ACHN (cell line): ENCODE results near the gene TET3.

ENCODE experiments used
- DNase-seq: peaks from one replicate; pipeline ENCODE4 v3.0.0-alpha.2; 2015
- in situ Hi-C: cut with HindIII; loops from 2 replicates; pipeline ENCODE4 v1.10.0; 2017; ENCODE audit warnings: low sequenced_read_pairs, low pct_ligation_motif_present, low pct_unique_long_range_greater_than_20kb

Gene TET3

DNA sequence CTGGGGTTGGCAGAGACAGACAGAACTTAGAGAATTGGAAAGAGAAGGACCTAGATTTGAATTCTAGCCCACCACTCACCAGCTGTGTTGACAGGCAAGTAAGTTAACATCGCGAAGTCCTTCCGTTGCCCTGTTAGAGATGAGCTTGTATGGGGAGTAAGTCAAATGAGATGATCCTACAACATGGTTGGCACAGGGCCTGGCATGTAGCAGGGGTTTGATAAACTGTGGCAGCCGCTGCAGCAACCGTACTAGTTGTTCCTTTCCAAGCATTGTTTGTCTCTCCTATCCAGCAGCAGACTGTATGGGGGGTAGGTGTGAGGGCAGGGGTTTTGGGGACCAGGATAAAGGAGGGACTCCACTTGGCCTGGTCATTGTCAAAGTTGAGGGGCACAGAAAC is 16.0 kb downstream of the TET3 start:
- in situ Hi-C loops, result no loop called here
- no peak for DNase-seq

DNA sequence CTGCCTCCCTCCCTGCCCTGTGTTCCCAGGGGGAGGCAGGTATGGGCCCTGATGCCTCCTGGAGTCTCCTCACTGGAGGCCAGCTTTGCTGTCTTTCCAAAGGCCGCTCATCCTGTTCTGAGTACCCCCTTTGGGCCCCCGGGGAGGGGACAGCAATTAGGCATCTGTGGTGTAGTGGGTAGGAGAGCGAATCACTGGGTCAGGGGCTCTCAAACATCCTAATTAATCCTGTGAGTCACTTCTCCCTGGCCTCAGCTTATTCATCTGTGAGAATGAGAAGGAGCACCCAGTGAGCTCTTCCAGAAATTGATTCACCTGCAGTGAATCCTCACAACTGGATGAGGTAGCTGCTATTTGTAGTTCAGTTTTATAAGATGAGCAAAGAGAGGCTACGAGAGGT is 16.4 kb downstream of the TET3 start:
- DNase-seq, result no peak
- in situ Hi-C loops, result no loop called here

DNA sequence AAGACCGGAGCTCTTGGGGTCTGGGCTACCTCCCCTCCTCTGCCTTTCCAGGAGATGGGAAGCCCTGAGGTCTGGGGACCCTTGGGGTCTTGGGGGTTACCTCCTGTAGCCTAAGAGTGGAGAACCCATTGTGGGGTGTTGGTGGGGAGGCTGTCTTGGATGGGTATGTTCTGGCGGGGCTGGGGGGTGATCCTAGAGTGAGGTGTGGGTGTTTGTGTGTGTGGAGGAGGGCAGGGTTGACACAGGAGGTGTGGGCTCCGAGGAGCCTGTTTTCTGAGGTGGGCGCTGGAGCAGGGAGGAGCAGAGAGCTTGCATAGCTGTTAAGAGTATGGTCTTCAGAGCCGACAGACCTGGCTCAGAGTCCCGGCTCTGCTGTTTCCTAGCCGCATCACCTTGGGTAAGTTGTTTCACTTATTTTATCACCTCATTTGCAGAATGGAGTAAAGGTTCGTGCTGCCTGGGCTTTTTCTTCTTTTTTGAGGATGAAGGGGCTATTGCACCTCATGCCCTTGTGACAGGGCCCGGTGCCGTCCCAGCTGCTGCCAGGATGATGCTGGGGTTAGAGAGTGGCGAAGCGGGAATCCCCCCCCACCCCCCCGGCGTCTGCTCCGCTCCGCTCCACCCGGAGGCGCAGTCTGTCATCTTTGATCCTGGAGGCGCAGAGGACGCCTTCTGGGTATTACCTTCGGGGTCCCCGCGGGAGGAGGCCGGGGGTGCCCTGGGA is 17.2 kb downstream of the TET3 start:
- no peak for DNase-seq

DNA sequence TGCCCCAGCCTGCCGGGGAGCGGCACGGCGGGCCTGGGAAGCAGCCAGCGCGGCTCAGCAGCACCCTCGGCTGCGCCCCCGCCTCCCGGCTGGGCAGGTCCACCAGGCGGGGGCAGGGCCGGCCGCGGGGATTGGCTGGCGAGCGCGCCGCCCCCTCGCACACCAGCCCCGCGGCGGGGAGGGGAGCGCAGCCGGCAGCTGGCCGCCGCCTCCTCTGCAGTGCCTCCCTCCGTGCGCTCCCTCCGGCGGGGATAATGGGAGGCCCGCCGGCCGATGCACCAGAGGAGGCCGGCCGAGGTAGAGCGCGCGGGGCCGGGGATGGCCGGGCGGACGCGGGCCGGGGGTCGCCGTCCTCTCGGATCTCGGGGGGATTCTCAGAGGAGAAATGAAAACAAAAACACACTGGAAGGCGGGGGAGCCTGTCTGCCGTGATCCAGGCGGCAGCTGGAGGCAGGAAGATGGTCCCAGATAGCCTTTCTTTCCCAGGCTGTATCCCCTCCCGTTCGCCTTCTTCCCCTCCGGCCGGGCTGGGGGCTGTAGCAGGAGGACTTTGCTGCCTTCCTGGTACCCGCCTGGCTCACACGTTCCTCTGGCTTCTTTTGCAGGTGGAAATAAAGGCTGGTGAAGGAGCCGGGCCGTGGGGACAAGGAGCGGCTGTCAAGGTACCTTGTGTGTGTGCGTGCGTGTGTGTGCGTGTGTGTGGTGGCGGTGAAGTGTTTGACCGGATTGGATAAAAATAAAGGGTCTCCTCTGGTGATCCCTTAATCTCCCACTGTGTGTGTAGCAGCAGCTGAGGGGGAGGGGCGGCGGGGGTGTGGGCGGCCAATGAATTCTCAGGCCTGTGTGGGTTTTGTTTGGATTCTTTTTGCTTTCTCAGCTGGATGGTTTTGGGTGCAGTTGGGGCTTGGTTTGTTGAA is 18.1 kb downstream of the TET3 start:
- in situ Hi-C loops, result no loop called here
- DNase-seq, result peak; percentile 87

More for the DNA sequence above, 17.2 kb downstream of the TET3 start:
- in situ Hi-C loops, result no loop called here

DNA sequence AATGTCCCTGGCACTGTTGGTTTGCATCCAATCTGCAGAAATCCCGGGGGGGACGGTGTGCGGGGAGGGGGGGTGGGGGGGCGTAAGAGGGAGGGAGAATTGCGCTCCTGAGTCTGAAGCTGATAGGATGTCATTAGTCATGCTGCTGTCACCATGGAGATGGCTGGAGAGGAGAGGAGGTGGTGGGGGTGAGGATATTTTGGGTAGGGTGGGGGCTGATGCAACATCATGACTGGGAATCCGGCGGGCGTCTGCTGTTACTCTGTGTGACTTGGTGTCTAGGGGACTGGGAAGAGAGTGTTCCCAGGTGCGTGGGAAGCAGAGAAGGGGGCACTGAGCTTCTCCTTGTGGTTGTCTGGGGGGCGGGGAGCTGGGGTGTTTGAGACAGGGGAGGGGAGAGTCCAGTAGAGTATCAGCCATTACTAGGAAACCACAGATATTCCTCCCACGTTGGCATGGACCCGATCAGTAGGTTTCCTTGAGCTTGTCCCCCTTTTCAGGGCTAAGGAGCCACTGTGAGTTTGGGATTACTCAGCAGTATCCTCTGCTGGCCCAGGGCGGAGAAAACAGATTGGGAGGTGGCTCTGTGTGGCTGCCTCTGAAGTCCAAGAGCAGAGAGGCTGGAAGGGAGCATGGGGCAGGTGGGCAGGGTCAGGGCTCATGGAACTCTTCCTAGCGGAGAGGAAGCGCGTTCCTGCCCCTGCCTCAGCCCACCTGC is 18.9 kb downstream of the TET3 start:
- DNase-seq, result no peak
- in situ Hi-C loops, result no loop called here

DNA sequence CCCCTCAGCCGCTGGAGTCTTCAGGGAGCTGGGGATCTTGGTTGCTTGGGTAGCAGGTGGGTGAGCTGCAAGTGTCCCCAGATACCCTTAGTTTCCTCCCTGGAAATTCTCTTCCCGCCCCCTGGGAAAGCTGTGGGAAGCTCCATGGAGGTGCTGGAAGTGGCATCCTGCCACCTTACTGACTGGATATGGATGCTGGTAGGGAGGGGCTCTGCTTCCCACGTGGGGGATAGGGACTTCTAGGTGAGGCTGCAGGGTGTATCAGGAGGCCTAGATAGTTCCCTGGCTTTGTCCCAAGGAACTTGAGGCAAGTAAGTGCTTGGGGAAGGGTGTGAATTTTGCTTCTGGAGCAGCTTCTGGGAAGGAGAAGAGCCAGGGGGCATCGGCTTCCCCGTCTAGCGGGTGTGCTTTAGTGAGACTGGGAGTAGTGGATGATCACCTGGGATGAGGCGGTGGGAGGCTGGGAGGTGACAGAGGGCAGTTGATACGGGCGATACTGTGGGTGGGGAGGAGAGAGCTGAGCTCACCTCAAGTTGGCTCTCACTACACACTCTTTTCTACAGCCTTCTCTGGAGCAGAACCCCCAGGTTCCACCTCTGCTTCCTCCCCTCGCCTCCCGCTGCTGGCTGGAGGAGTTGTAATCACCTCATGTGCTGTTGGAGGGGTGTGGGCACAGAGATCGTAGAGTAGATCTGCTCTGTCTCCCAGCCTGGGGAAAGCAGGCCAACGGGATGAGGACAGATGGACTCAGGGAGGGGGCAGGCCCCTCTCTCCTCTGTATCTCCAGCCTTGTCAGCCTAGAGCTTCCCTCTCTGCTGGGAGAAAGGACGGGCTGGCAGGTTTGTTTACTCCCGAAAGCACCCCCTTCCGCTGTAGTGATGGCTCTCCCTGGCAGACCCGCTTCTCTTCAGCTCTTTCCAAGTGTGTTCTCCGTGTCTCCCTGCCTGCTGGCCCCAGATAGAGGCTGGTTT is 19.8 kb downstream of the TET3 start:
- in situ Hi-C loops, result no loop called here
- DNase-seq, result no peak

DNA sequence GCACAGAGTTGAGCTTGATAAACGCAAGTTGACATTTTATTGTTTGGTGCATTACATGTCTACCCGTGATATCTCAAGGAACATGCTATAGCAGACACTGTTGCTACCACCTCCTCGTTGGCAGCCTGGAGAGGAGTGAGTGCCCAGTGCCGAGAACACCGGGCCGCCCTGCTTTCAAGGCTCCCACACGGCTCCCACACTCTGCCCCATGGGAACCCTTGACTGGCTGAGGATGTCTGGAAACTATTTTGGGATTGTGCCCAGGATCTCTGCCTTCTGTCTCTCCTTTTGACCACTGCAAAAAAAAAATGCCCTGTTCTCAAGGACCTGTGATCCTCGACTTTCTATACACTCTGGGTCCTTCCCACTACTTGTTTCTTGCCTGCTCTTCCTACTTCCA is 21.1 kb downstream of the TET3 start:
- in situ Hi-C loops, result no loop called here
- DNase-seq, result no peak

DNA sequence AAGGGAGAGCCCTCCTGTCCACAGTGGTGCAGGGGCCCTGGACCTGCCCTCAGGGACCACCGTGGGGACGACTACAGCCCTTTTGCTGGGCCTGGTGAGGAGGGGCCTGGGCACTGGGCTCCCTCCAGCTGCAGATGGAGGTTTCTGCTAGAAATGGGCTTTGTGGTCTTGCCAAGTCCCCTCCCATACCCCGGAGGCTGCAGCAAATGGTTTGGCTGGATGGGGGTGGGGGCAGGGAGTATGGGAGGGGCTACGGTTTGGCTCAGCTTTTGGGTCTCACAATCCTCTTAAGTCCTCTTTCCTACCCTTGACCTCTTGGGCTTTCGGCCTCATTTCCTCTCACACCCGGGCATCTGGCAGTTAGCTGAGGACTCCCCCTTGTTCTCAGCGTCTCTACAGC is 21.7 kb downstream of the TET3 start:
- DNase-seq, result no peak
- in situ Hi-C loops, result no loop called here

DNA sequence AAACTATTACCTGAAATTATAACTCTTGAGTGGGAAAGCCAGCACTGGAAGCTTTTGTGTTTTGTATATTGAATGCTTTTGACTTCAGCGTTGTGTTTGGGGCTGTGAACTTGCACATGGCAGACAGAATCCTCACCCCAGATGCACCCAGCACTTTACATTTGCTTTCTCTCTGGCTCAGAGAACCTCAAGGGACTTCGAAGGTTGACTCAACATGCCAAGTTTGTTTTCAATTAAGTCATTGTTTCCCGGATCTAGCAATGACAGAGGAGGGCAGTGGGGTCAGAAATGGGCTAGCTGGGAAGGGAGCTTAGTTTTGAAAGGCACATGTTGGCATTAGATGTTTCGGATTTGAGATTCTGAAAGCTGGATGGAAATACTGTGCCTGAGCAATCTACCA is 22.4 kb downstream of the TET3 start:
- DNase-seq, result no peak
- in situ Hi-C loops, result no loop called here

DNA sequence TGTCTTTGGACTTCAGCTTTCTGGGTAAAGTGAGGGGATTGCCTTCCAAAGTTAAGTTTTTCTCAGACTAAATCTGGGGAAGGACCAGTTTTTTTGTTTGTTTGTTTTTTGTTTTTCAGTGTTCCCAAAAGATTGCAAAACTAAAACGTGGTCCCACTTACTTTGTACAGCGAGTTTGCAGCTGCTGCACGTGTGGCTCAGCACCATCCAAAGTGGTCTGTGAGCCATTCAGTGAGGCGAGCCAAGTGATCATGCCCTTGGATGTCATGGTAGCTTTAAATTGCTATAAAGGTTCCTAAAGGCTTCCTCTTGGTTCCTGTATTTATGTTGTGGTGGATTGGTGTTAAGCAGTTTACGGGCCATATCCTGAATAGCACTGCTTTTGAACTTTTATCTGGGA is 23.0 kb downstream of the TET3 start:
- in situ Hi-C loops, result no loop called here
- DNase-seq, result no peak

DNA sequence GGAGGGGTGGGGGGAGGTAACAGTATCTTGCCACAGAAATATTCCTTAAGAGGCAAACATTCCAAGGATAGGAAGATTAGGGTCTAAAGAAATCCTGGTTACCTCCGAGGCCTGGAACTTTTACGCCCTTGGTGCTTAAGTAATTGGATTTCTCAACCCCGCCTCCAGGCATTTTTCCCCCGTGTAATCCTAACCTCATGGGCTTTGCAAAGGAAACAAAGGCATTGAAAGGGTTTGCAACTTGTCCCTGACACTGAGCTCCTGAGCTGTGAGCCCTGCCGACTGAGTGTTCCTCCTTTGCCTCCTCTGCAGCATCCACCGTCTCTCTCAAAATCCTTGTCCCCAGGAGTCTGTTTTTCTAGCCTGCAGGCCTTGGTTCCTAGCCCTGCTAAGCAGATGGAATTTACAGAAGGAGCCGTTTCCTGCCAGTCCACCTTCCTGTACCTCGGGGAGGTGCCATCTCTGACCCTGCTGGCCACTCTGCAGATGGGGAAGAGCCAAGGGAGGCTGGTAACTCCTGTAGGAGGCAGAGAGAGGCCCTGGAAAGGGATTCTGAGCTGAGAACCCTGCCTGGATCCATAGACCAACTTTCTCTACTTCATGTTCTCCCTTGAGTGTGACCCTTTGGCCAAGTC is 24.2 kb downstream of the TET3 start:
- no peak for DNase-seq
- in situ Hi-C loops, result no loop called here

DNA sequence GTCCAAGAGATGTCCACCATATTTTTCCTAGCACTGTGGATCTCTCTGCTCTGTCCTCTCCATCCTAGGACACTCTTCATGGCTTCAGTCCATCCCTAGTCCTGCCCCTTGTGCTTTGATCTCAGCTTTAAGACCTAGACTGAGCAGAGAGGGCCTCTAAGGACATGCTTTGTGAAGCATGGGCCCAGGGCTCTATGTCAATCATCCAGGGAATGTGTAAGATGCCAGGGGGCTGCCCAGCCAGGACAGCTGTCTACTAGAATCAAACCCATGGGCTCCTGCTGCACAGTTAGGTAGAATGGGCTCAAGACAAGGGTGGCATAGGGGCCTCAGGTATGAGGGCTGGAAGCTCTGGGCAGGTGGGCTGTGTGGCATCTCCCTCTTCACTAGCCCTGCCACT is 24.9 kb downstream of the TET3 start:
- in situ Hi-C loops, result no loop called here
- no peak for DNase-seq

DNA sequence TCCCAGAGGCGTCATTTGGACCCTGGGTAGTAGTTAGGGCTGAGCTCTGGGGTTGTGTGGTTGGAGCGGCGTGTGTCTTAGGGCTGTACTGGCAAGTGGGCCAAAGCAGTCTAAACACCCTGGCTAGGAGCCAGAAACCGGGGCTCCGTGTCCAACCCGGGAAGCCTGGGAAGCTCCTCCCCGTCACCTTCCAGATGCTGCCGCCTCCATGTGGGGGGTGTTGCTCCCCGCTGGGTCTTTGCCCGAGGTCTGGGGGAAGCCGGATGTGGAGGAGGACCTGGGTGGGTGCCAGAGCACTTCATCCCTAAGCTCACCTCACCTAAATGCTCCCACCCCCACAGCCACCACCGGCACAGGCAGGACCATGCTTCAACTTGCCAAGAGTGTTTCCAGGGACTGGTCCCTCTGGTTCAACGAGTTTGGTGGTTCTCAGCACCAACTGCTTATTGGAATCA is 25.4 kb downstream of the TET3 start:
- DNase-seq, result no peak
- in situ Hi-C loops, result no loop called here

DNA sequence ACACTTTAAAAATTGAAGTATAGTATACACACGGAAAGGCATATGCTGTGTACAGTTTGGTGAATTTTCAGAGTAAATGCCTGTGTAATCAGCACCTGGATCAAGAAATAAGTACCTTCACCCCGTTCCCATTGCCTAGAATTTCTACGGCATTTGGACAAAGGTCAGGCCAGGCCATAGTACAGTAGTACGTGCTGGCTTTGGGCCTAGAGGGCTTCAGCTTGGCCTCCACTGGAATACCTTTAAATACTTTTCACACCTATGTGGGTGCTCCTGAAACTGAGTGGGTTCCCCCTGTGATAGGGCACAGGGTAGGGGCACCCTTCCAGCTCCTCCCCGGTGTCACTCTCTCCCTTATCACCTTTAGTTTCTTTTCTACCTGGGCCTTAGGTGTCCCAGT is 26.5 kb downstream of the TET3 start:
- no peak for DNase-seq
- in situ Hi-C loops, result no loop called here

DNA sequence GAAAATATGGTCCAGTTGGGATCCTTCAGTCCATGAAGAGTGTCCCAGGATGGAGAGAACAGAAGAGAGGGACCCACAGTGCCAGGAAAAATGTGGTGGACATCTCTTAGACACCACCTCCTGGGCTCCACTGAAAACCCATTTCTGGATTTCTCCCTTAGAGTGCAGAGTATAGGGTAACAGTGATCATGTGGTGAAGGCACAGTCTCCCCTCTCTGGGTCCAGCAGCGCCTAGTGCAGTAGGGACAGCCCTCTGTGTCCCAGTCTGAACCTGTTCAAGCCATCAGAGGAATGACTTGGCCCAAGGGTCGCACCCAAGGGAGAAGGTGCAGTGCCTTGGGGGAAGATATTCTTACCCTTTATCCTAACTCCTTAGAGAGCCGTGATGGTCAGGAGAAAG is 30.1 kb downstream of the TET3 start:
- in situ Hi-C loops, result no loop called here
- DNase-seq, result no peak

DNA sequence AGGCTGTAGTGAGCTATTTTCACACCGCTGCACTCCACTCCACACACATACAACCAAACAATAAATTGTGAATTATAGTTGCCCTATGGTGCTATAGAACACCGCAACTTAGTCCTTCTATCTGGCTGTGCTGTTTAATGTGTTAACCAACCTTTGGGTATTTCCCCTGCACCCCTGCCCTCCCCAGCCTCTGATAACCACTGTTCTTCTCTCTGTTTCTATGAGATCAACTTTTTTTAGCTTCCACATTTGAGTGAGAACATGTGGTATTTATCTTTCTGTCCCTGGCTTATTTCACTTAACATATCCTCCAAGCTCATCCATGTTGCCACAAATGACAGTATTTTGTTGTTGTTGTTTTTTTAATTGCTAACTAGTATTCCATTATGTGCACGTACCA is 32.5 kb downstream of the TET3 start:
- DNase-seq, result no peak
- in situ Hi-C loops, result no loop called here

DNA sequence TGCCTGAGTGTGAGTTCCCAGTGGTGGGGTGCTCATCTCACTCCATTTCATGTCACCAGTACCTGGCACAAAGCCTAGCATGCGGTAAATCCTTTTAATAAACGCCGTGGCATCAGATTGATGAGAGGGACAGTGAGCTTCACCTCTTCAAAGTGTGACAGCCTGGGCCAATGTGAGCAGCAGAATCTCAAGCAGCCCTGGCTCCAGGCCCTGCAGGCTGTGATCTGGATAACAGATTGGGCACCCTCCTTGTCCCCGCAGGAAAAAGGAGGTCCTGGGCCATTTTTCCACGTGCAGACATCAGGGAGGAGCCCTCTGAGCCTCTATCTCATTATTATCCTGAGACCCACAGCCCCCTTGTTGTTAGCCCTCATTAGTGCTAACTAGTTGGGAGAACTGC is 34.8 kb downstream of the TET3 start:
- DNase-seq, result no peak
- in situ Hi-C loops, result no loop called here
